HG02884 (cell line): ENCODE measurements around the gene KLHL3.

Source experiments
- ATAC-seq: cut with Tn5 transposase; IDR thresholded peaks from one replicate; pipeline ENCODE4 v1.9.1; 2021; ENCODE audit warnings: mild to moderate bottlenecking, moderate library complexity; ENCODE audit not compliant: unreplicated experiment

KLHL3 gene

DNA sequence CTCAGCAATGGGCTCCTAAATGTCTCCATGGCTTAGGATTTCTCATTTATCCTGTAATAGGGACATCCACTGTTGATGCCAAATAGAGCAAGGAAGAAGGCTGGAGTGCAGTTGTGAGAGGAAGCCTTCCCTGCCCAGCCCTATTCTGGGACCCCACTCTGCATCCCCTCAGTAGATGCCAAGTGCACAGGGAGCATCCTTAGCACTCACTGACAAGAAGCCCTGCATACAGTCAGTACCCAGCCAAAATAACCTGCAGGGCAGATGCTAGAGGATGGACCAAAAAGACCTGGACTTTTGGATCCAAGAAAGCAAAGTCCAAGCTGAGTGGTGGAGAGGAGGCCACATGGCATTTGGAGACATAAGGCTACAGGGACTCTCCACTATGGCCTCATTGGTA lies 123.3 kb downstream of the KLHL3 start:
- ATAC-seq = no peak

DNA sequence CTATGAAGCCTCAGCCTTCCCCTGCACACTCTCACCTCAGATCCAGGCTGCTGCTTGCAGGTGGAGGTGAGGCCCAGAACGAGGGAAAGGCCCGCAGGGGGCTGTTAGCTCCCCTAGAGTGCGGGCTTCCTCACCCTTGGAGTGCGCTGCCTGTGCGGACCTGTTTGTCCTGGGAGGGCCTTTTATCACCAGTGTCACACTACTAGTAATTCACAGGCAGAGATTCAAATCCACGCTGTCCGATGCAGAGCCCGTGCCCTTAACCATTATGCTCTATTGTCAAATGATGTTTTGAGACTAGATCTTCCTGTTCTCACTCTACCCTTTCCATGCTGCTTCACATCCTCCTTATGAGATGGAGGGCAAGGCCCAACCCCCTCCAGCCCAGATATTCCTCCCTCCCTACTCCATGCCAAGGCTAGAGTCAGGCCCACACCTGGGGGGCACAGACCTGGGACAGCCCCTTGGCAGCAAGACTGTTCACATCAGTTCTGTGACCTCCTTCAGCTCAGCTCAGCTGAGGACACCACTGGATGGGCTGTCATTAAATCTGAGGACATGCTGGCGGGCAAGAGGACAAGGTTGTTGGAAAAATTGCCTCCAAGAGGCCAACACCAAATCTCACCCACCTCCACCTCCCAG lies 124.0 kb downstream of the KLHL3 start:
- no peak for ATAC-seq

DNA sequence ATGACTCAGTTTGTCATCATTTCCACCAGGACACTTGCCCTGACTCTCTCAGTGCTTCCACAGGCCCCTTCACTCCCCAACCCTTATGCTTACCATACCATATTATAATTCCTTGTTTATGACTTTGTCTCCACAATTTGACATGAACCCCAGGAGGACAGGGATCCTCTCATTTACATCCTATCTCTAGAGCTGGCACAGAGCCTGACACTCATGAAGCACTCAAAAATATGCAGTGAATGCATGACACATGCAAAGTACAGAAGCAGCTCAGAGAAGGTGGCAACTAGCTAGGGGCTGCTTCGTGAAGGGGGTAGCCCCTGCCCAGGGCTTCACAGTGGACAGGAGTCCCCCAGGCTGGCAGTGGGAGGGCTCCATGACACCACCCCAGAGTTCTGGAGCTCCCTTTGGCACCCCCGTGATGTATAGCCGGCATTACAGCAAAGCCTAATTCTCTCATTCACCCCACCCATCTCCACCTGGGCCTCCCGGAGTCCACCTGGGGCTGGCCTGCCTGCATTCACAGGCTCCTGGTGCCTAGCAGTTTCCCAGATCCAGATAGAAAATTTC lies 124.8 kb downstream of the KLHL3 start:
- no peak for ATAC-seq

DNA sequence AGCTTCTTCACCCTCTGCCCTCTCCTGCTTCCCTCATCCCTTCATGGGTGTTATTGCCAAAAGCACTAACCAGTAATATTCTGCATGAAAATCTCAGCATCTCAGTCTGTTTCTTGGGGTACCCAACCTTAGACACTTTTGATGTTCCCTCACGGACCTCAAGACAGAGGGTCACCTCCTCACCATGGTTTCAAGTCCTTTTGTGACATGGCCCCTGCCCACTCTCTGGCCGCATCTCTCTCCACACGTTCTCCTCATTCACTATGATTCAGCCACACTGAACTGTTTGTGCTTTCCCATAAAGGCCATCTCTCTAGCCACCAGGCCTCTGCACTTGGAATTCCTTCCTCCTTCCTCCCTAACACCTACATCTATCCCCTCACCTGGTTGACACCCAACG lies 125.3 kb downstream of the KLHL3 start:
- no peak for ATAC-seq

DNA sequence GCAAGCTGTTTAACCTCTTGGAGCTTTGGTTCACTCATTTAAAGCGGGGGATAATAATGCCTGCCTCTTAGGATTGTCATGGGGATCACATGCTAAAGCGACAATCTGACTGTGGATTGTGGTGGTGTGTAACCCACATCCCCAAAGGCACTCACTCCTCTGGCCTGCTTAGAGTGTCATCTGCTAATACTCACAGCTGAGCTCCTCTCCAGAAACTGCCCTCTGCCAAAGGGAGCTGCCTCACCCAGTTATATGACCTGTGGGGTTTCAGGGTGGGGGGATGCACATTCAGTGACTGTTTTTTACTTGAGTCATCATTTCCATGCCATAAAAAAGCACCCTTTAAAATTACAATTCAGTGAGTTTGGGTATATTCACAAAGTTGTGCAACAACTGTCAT lies 126.8 kb downstream of the KLHL3 start:
- no peak for ATAC-seq

DNA sequence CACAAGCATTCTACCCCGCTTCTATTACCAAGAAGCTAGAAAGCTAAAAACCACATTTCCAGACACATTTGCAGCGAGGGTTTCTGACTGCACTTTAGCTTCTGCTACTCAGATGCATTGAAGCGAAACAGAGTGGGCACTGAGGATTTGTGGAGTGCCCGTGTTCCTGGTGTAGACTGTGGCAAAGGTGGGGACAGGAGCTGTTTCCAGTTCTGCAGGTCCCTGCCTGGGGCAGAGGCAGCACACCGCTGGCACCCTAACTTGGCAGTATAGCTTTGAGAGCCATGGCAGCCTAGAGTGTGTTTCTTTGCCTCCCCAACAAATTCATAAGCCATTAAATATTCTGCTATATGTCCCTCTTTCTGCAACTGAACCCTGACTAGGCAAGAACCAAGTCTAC lies 128.1 kb downstream of the KLHL3 start:
- no peak for ATAC-seq

DNA sequence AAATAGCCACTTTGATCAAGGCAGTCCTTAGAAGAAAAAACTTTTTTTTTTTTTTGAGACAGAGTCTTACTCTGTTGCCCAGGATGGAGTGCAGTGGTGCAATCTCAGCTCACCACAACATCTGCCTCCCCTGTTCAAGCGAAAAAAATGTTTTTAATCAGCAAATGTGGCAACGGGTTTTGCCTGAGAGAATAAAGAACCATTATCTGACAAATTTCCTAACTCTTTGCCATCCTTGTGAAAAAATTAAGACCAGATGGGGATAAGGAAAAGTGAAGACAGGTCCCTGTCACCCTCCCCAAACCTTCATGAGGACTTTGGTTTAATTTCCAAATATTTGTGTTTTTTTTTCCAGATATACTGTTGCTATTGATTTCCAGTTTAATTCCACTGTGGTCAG lies 129.5 kb downstream of the KLHL3 start:
- ATAC-seq = no peak

DNA sequence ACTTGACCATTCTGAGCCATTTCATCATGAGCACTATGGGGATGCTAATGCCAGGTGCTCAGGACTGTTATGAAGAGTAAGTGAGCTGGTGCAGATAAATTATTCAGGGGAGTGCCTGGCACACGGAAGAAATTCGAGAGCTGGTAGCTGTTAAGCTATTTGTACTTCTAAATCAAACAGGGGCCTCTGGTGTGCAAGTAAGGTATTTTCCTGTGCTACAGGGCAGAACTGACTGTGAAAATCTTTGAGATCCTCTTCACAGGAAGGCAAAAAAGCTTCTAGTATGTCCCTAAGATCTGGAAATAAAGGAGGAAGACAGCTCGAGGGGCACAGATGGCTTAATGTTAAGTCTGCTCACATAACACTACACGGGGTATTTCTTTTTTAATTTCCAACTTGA lies 130.5 kb downstream of the KLHL3 start:
- no peak for ATAC-seq

DNA sequence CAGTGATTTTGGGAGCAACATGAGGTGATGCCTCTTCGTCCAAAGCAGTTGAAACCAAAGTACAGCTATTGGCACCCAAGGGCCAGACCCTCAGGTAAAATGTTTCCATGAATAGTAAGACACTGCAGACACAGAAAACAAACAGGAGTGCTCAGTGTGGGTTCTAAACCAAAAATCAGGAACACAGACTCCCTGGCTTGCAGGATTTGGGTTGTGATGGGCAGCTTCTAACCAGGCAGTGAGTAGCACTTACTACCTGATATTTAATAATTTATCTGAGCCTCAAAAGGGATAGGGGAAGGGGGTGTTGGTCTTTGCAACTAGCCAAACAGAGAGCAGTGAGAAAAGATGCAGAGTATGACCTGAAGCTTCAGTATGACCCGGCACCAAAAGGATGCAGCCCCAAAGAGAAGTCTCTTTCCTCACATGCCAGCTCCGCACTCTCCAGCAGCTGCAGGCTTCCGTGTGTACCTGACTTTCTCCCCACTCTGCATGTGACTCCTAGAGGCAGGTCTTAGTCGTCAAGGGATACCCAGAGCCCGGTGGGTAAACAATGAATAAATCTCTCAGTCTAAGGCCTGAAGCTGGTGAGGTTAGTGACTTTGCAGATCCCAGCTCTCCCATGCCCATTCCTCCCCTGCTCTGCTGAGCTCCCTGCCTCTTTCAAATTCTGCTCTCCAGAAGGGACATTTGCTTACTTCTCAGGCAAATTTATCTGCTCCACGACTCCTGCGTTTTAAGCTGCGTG lies 131.4 kb downstream of the KLHL3 start:
- no peak for ATAC-seq

DNA sequence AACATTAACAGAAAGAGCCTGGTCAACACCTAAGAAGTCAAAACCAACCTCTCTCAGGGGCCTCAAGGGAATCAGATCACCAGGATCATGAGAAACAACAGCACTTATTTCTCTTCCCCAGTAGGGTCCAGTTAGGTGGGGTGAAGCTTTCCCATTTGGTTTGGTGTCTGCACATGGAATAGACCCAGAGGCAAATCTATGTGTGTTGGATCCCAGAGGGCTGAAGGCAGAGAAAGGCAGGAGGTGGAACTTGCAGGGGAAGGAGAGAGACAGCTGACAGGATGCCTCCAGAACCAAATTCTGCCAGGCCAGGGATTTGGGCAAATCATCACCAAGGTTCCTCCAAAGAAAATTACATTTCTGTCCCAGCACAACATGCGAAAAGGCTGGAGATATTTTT lies 132.0 kb downstream of the KLHL3 start:
- no peak for ATAC-seq

DNA sequence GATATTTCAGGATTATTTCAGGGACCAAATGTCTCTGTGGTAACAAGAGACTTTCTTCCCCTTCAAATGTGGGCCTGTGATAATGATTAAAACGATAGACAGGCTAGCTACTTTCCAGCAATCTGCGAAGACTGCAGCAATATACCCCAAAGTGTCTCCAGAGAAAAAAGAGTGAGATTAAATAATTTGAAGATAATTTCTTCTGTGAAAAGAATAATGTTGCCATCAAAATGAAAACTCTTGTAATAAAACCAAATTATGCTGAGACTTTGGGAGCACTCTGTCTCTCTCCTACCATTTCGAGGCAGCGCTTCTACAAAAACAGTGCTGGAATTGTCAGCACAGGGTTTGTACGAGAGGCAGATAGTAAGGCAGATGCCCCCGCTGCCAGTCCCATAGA lies 132.5 kb downstream of the KLHL3 start:
- no peak for ATAC-seq

DNA sequence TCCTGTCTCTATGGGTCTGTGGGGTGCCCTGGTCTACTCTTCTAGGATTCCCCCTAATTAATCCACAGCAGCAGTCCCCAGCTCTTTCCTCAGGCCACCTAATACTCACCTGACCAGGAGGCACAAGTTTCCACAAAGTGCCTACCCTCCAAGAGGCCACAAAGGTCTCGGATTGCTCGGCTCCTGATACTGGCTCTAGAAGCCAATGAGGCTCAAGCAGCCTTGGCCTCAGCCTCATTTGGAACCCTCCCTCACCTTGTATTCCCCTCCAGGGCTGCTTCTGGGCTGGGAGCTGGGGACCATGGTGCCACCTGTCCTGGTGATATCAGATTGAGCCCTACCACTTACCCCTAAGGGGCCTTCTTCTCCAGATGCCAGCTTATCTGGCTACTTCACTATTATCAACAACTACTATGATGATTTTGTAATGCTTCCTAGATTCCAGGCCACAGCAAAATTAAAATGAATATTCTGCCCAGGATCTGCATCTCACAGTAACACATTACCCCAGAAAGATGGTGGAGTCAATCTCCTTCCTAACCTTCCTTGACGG lies 133.1 kb downstream of the KLHL3 start:
- ATAC-seq = no peak

DNA sequence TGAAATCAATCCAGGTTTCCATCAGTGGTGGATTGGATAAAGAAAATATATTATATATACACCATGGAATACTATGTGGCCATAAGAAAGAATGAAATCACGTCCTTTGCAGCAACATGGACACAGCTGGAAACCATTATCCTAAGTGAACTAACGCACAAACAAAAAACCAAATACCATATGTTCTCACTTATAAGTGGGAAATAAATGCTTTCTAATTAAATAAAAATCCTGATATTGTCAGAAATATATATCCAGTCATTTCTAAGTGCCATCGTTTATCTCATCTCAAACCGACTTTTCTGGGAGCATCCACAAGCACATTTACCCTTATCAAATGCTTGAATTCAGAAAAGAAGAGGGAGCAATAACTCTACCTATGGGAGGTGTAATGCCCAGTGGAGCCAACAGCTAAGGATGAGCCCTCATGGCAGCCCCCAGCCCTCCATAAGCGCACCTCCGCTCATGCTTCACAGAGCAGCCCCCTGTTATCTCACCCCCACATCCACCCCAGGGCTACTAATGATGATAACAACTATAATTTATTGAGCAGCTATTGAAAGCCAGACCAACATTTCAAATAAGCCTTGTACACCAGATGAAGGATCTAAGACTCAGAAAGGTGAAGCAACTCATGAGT lies 135.0 kb downstream of the KLHL3 start:
- ATAC-seq = no peak

DNA sequence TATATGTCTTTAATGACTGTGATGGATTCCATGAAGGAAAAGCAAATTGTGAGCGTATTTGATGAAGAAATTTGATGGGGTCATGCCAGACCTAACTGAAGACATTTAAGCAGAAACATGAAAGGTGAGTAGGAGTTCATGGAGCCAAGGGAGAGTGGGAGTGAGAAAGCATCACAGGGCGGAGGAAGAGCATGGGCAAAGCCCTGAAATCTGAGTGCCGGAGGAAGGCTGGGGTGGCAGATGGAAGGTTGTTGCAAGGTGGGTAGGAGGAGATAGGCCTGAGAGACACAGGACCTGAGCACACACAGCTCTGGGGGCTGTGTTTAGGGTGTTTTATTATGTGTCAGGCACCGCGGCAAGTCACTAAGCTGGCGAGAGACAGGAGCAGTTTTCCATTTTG lies 136.4 kb downstream of the KLHL3 start:
- ATAC-seq = no peak

DNA sequence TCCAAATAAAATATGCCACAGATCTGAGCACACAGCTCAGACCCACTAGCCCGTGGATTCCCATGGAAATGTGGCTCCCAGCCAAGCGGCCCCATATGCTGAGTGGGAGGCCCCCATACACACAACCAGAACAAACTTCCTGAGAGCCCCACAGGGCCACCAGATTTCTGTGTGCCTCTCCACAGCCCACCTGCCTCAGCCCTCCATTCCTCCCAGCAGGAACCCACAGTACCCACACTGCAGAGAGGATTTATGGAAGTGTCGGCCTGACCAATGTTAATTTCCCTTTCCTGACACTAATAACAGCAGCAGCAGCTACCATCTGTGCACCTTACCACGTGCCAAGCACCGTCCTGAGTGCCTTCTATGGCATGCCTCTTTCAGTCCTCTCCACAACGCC lies 137.5 kb downstream of the KLHL3 start:
- no peak for ATAC-seq

DNA sequence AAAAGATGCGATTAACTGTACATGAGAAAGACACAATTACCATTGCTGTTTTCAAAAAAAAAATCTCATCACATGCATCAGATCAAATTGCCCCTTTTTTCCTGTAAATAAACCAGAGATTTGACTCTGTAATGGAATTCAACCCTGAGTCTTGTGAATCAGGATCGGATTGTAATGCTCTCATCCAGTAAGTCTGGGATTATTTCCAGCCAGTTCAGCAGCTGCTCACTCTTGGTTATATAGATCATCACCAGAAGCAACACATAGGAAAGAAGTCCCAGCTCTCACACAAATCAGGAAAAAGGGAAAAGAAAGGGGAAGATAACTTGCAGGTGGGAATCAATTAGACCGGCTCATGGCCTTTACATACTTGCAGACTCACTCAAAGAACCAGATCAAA lies 138.9 kb downstream of the KLHL3 start:
- ATAC-seq = no peak

DNA sequence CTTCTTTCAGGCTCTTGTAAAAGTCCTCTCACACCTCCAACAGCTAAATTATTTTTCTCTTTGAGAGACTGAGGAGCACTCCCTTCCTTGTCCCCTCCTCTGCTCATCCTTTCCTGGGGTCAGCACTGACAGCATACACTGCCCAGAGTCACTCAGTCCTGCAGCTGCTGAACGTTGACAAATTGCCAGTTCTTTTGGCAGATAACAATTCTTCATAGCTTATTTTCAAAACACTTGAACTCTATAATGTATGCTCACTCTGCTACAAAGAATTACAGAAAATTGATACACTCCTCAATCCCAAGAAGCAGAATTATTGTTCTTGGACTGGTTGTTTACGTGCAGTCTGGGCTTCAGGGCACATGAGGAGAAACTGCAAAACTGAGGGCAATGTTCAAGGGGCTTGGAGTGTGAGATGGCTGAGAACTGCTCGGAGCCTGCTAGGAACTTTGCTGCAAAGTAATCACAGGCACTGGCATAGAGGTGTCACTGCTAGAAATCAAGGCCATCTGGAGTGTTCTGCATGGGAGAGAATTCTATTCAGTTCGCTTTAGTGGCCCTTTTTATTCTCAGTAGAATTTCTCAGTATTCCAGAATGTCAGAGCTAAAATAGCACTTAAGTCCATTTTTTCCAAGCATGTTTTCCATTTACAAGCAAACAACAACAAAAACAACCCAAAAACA lies 140.4 kb downstream of the KLHL3 start:
- no peak for ATAC-seq

DNA sequence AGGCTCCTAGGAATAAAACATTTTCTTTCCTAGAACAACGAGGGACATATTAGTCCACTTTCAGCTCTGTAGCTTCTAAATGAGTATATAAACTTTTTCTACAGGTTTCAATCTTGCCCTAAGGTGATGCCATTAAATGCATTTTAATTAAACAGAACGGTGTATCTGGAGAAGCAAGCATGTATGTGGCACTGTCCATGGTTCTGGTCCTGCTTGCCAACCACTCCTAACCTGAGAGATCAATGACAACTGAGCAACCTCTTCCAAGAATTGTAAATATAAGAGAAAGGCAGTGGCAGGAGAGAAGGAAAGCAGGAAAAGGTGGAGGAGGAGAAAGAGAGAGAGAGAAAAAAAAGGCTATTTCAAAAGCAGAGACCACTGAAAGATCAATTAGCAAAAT lies 141.2 kb downstream of the KLHL3 start:
- ATAC-seq = no peak

DNA sequence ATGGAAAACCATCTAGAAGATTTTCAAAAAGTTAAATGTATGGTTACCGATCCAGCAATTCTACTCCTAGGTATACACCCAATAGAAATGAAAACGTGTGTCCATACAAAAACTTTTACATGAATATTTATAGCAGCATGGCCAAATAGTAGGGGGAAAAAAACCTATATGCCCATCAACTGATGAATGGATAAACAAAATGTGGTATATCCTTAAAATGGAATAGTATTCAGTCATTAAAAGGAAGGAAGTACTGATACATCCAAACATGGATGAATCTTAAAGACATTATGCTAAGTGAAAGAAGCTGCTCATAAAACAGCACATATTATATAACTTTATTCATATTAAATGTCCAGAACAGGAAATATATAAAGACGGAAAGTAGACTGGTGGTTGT lies 143.6 kb downstream of the KLHL3 start:
- ATAC-seq = no peak

DNA sequence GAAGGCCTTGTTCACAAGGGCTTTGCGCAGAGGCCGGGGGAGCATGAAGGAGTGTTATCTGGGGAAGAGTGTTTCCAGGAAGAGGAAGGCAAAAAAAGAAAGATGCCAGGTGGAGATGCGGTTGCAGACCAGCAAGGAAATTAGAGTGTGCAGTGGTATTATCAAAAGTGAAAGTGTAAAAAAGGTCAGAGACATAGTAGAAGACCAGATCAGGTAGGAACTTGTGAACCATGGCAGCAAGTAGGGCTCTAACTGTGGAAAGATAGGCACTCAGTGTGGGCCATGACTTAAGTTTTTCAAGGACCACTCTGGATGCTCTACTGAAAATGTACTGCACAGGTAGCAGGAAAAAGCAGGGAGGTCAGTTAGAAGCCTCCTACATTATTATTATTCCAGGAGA lies 146.7 kb downstream of the KLHL3 start:
- no peak for ATAC-seq

DNA sequence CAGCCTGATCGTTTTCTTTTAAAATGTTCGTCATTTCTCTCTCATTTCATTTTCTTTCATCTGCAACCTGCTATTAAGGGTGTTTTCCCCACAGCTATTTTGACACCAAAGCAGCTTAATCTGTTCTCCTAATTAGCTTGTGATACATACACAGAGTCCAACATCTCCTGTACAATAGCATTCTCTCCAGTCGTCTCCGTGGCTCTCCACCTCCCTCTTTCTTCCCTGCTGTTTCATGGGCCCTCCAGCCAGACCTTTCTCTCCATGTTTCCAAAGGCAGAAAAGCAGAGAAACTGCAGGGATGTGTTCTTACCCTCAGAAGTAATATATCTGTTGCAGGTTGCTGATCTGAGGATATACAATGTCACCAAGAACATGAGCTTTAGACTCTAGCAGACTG lies 148.0 kb downstream of the KLHL3 start:
- ATAC-seq = no peak
